GOT3 (cell line): ENCODE measurements around the gene KLHL2.
"Not testable (repeated sequence)": the region's sequence is repeated elsewhere in the genome, so short reads cannot be mapped to it uniquely, and the experiment has no call there.

Source experiments
- DNase-seq: peaks from one replicate; lab custom pipeline; 2025; ENCODE audit warnings: mixed read lengths; lab: John Stamatoyannopoulos, UW

The KLHL2 gene

GRCh38 chr4:165330071-165330470, 122.7 kb downstream of the KLHL2 start:
- DNase-seq = no peak

DNA sequence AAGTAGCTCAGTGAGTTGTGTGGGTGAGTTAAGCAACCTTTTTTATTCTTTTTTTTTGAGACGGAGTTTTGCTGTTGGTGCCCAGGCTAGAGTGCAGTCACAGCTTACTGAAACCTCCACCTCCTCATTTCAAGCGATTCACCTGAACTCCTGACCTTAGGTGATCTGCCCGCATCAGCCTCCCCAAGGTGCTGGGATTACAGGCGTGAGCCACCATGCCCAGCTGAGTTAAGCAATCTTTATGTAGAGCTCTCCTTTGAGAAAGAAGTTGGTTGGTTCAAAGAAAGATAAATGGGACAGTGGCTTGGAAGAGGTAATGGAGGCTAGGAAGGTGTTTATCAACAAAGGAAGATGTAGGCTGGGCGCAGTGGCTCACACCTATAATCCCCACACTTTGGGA, 123.3 kb downstream of the KLHL2 start:
- DNase-seq = no peak

DNA sequence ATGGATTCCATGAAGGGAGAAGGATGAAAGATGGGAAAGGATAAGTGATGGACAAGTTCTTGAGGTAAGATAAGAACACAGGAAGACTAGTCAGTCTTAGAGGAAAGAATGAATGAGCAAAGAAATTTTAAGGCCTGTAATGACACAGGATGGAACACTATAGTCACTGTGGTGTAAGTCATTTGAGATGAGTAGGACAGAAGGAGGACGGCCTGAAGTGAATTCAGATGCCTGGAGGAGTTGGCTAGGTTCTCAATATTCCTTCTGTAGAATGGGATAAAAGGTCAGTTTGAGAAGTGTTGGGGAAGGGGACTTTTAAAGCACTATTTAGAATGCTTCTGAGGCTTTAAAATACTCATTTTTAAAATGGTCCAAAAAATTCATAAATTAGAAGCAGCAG, 124.0 kb downstream of the KLHL2 start:
- no peak for DNase-seq

DNA sequence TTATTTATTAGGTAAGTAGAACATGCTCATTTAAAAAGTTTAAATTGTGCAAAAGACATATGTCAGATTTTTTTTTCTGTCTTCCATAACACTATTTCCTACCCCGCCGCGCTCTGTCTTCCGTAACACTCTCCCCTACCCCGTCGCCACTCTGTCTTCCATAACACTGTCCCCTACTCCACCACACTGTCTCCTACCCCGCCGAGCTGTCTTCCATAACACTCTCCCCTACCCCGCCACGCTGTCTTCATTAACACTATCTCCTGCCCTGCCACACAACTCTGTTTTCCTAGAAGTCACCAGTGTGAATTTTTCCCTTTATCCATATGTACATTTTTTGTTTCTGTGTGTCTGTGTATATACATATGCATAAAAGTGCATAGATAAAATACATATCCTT, 124.5 kb downstream of the KLHL2 start:
- no peak for DNase-seq

GRCh38 chr4:165332502-165332901, 125.1 kb downstream of the KLHL2 start:
- DNase-seq = no peak

- DNase-seq = no peak
Observed at GRCh38 chr4:165335163-165335703, 127.9 kb downstream of the KLHL2 start.

GRCh38 chr4:165336743-165337142, 129.4 kb downstream of the KLHL2 start:
- no peak for DNase-seq

DNA sequence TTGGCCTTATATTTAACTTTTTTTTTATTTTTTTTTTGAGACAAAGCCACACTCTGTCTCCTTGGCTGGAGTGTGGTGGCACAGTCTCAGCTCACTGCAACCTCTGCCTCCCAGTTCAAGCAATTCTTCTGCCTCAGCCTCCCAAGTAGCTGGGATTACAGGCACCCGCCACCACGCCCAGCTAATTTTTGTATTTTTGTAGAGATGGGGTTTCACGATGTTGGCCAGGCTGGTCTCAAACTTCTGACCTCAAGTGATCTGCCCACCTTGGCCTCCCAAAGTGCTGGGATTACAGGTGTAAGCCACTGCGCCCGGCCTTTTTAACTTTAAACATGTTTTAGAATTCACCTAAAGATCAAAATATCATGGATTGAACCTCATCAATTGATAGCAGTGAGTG, 135.0 kb downstream of the KLHL2 start:
- not testable (repeated sequence) for DNase-seq

DNA sequence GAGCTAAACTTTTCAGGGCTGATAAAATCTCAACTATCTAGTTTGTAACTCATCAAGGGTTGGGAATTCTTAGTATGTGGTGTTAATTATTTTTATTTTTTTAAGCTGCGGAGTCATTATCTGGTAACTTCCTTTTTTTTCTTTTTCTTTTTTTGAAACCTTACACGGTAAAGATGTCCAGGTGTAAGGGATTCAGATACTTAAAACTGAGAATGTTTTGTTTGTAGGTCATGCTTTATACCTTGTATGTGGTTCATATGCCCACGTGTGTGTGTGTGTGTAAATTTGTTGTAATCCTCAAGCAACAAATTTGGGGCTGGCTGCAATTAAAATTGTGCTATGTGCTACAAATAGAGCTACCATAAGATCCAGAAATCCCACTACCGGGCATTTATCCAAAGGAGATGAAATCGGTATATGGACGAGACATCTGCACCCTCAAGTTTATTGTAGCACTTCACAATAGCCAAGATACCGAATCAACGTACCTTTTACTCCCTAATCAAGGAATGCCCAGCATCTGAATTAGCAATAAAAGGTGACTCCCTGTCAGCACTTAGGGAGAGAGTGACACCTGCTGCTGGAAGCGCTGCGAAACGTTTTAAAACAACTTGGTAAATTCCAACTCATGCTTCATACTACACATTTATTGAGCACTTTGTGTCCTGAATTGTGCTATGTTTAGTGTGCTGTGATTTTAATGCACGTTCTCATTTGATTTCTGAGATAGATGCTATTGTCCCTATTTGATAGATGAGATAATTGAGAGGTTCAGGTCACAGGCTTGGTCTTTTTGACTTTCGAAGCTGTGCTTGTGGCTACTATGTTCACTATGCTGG, 136.2 kb downstream of the KLHL2 start:
- no peak for DNase-seq

GRCh38 chr4:165345666-165346417, 138.5 kb downstream of the KLHL2 start:
- no peak for DNase-seq

DNA sequence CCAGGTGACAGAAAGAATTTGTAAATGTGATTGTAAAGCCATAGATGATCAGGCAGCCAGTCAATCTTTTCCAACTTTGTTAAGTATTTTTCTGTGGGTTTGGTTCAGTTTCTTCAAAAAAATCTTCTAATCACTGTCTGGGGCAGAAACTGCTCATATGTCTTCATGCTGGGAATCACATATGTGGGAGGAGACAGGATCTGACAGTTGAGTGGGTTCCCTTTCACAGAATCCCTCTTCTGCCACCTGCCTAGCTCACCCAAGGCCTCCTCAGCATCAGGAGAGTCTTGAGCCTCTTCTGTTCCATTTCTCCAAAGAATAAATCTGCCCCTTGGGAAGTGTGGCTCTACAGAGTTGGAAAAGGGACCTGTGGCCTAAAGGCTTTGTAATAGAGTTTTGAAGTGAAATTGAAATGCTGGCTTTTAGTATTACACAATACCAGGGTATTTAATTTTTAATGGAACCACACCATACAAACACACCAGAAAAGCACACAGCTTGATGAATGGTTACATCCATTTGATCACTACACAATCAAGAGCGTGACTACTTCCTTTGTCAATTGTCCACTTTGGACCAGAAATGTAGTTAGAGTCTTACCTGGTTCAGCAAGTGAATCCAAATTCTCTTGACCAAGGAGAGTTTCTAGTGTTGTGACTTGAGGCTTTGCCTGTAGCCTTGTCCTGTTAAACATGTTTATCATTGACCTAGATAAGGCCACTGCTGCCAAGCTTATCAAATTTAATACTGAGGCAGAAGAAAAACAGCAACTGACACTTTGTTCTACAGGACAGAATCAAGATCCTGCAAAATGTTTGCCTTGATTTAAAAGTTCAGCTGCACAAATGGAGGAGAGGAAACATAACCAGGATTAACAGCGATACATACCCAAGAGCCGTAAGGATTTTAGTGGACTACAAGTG, 140.5 kb downstream of the KLHL2 start:
- no peak for DNase-seq

- DNase-seq = no peak
Observed at GRCh38 chr4:165351359-165352130, 144.2 kb downstream of the KLHL2 start.

GRCh38 chr4:165355900-165356300, 148.5 kb downstream of the KLHL2 start:
- DNase-seq = no peak

DNA sequence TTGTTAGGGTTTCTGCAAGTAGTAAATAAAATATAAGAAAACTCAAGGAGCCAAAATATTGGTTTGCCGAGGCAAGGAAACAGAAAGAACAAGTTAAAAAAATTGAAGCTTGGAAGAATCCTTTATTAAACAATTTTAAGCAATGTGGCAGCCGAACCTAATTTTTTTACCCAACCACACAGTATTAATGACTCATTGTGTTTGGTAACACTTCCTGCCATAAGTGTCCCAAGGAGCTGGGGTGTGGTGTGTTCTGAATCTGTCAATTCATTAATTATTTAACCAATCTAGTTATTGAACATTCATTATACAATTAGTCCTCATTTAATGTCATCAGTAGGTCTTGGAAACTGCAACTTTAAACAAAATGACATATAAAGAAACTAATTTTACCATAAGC, 152.1 kb downstream of the KLHL2 start:
- DNase-seq = no peak

- no peak for DNase-seq
Observed at GRCh38 chr4:165360041-165360695, 152.8 kb downstream of the KLHL2 start.

GRCh38 chr4:165360985-165361670, 153.8 kb downstream of the KLHL2 start:
- DNase-seq = no peak

- no peak for DNase-seq
Observed at GRCh38 chr4:165361810-165362209, 154.4 kb downstream of the KLHL2 start.

- no peak for DNase-seq
Observed at GRCh38 chr4:165364452-165365080, 157.2 kb downstream of the KLHL2 start.

- no peak for DNase-seq
Observed at GRCh38 chr4:165367040-165367439, 159.7 kb downstream of the KLHL2 start.

- DNase-seq = no peak
Observed at GRCh38 chr4:165368114-165368513, 160.8 kb downstream of the KLHL2 start.
